ENCODE results near the gene CACNG4. TPM values are rescaled to one million over a fixed set of nuclear protein-coding genes. Genes with fewer than 3 reads are reported as not detected.

The CACNG4 gene
- total RNA-seq, 4 donors from 2014 or later: 1.7 to 12.5 (median 2.9) TPM

- no peak for TF ChIP-seq CTCF (IDR thresholded peaks at IDR 0.05)
- no peak for TF ChIP-seq EP300 (IDR thresholded peaks at IDR 0.05)
- no peak for TF ChIP-seq POLR2A (IDR thresholded peaks at IDR 0.05; ENCODE audit: low read depth)
- TF ChIP-seq POLR2AphosphoS5 (IDR thresholded peaks at IDR 0.05): no peak
- WGBS: 91% methylated on average over 13 of the region's 13 CpGs
- intact Hi-C loops (cut with DNase I): no loop called here
Observed at GRCh38 chr17:67067571-67068482, 103.3 kb downstream of the CACNG4 start.

GRCh38 chr17:67068999-67069398 lies 104.5 kb downstream of the CACNG4 start:
- H3K27ac ChIP-seq (replicated peaks in 1 of 4): no peak overlapping the region

More at GRCh38 chr17:67067571-67068482, 103.3 kb downstream of the CACNG4 start:
- Histone ChIP-seq H3K27ac (replicated peaks in 1 of 4) (no peak overlapping the region), H3K27me3 (no peaks in the 10 kb centered on the region), H3K9me3 (no peaks in the 10 kb centered on the region), H3K4me1 (no peaks in the 10 kb centered on the region), H3K36me3 (peaks cover 0 to 6% (median 3%) of the 10 kb centered on the region in 4 donors), H3K4me3 (no peak overlapping the region)
- no peak for DNase-seq (ENCODE audit: extremely low spot score)

GRCh38 chr17:67069603-67070136 lies 105.2 kb downstream of the CACNG4 start:
- Histone ChIP-seq H3K4me1 (no peaks in the 10 kb centered on the region), H3K27ac (replicated peaks in 1 of 4) (no peak overlapping the region), H3K9me3 (no peaks in the 10 kb centered on the region), H3K36me3 (peaks cover 0 to 6% (median 6%) of the 10 kb centered on the region in 4 donors), H3K4me3 (no peak overlapping the region), H3K27me3 (no peaks in the 10 kb centered on the region)
- TF ChIP-seq POLR2AphosphoS5 (IDR thresholded peaks at IDR 0.05) (no peak), POLR2A (IDR thresholded peaks at IDR 0.05; ENCODE audit: low read depth) (no peak), CTCF (IDR thresholded peaks at IDR 0.05) (no peak), EP300 (IDR thresholded peaks at IDR 0.05) (no peak)
- DNase-seq (ENCODE audit: extremely low spot score): no peak
- intact Hi-C loops (cut with DNase I): no loop called here
- WGBS: 93% methylated on average over 5 of the region's 5 CpGs

More at GRCh38 chr17:67068999-67069398, 104.5 kb downstream of the CACNG4 start:
- TF ChIP-seq POLR2A (IDR thresholded peaks at IDR 0.05; ENCODE audit: low read depth) (no peak), CTCF (IDR thresholded peaks at IDR 0.05) (no peak), POLR2AphosphoS5 (IDR thresholded peaks at IDR 0.05) (no peak), EP300 (IDR thresholded peaks at IDR 0.05) (no peak)
- Histone ChIP-seq H3K4me1 (no peaks in the 10 kb centered on the region), H3K36me3 (peaks cover 0 to 6% (median 5%) of the 10 kb centered on the region in 4 donors), H3K9me3 (no peaks in the 10 kb centered on the region), H3K4me3 (no peak overlapping the region), H3K27me3 (no peaks in the 10 kb centered on the region)
- intact Hi-C loops (cut with DNase I): no loop called here
- 70% methylated on average over 3 of the region's 3 CpGs for WGBS
- no peak for DNase-seq (ENCODE audit: extremely low spot score)

- Histone ChIP-seq H3K27ac (replicated peaks in 1 of 4) (no peak overlapping the region), H3K9me3 (no peaks in the 10 kb centered on the region), H3K36me3 (peaks cover 0 to 10% (median 7%) of the 10 kb centered on the region in 4 donors), H3K4me1 (no peaks in the 10 kb centered on the region), H3K4me3 (no peak overlapping the region), H3K27me3 (no peaks in the 10 kb centered on the region)
- no peak for TF ChIP-seq CTCF (IDR thresholded peaks at IDR 0.05)
- no peak for TF ChIP-seq POLR2AphosphoS5 (IDR thresholded peaks at IDR 0.05)
- TF ChIP-seq POLR2A (IDR thresholded peaks at IDR 0.05; ENCODE audit: low read depth): no peak
- no peak for TF ChIP-seq EP300 (IDR thresholded peaks at IDR 0.05)
- intact Hi-C loops (cut with DNase I): no loop called here
- DNase-seq (ENCODE audit: extremely low spot score): no peak
Observed at GRCh38 chr17:67071595-67071994, 107.1 kb downstream of the CACNG4 start.

Measured in esophagus muscularis mucosa (tissue), 4 donors.